ENCODE data around the gene INS. TPM values are rescaled to one million over a fixed set of nuclear protein-coding genes. Genes with fewer than 3 reads are reported as not detected.

INS gene
- total RNA-seq, 2 experiments from 2014 or later = not detected

DNA sequence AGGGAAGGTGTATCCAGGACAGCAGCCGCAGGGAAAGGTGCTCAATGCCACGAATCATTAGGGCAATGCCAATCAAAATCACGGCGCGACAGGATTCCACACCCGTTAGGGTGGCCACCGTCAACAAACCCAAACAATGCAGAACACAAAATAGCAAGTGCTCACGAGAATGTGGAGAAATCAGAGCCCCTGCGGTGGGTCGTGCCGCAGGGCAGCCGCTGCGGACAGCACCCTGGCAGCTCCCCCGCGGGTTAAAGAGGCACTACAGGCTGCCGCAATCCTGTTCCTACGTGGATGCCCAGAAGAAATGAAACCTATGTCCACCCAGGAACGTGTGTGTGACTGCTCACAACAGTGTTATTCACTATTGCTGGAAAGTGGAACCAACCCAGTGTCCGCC, 27.7 kb upstream of the INS start:
- DNase-seq (no peak), ATAC-seq (no peak)
- H3K27ac Mint-ChIP-seq = no peak overlapping the region
- peaks cover 9% of the 10 kb centered on the region for H3K27me3 Mint-ChIP-seq
- intact Hi-C loops (cut with DNase I, micrococcal nuclease) = no loop called here
- H3K36me3 Mint-ChIP-seq (ENCODE audit: low read depth) = no peaks in the 10 kb centered on the region
- H3K9me3 Mint-ChIP-seq (ENCODE audit: low read depth) = no peaks in the 10 kb centered on the region
- H3K4me3 Mint-ChIP-seq = no peak overlapping the region
- ChIA-PET CTCF (no interaction called here), POLR2A (no interaction called here)
- H3K4me1 Mint-ChIP-seq = no peaks in the 10 kb centered on the region

DNA sequence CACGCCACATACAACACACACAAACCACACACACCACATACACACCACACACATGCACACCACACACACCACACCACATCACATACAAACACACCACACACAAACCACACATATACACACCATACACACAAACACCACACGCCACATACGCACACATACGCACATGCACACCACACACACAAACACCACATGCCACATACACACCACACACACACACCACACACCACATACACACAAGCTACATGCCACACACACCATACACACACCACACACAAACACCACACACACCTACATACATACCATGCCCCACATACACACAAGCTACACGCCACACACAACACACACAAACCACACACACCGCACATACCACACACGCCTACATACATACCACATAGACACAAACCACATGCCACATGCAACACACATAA, 26.3 kb upstream of the INS start:
- POLR2A ChIA-PET = no interaction called here
- no peak overlapping the region for H3K27ac Mint-ChIP-seq

DNA sequence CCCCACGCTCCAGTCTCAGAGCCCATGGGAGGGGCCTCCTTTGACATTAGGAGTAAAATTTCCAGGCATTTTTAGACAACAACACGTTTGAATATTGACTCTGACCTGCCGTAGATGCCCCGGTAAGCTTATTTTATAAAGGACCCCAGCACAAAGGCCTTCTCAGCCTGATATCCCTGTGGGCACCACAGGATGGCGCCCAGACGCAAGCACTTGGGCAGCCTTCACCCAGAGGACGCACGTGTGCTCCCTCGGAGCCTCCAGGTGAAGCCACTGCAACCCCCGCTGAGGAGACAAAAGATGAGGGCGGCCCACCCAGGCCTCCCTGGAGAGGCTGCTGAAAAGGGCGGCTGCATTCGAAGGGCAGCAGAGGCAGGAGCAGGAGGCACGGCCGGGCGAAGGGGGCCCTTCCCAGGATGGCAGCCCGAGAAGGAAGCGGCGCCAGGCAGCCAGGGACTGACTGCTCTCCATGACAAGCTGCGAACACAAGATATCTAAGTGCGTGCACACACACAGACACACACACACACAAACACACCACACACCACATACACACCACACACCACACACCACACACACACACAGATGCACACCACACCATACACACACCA, 25.8 kb upstream of the INS start:
- Mint-ChIP-seq H3K9me3 (ENCODE audit: low read depth) (no peaks in the 10 kb centered on the region), H3K36me3 (ENCODE audit: low read depth) (no peaks in the 10 kb centered on the region), H3K27ac (no peak overlapping the region), H3K4me3 (no peak overlapping the region), H3K4me1 (no peaks in the 10 kb centered on the region), H3K27me3 (peaks cover 9% of the 10 kb centered on the region)
- peak; percentile 74 for DNase-seq
- ChIA-PET CTCF (interaction anchor here (0.6 to 3.0 kb wide), 7 partner anchors 15 to 344 kb away, joined by 3 to 19 read pairs (median 4); no protein-coding TSS in a partner anchor), POLR2A (interaction anchor here (0.5 kb wide), 1 partner anchor 37 kb away, joined by 4 read pairs; no protein-coding TSS in a partner anchor)
- ATAC-seq = peak; percentile 89
- intact Hi-C loops (cut with DNase I, micrococcal nuclease) = loop anchor here (1.0 to 2.0 kb wide), 3 partner anchors 116 to 234 kb away; partner anchors contain the start of gene TSPAN32 (in 1 of the 2)

More for the DNA sequence above, 26.3 kb upstream of the INS start:
- Mint-ChIP-seq H3K27me3 (peaks cover 9% of the 10 kb centered on the region), H3K4me3 (no peak overlapping the region), H3K36me3 (ENCODE audit: low read depth) (no peaks in the 10 kb centered on the region), H3K9me3 (ENCODE audit: low read depth) (no peaks in the 10 kb centered on the region), H3K4me1 (no peaks in the 10 kb centered on the region)
- DNase-seq = no peak
- intact Hi-C loops (cut with DNase I, micrococcal nuclease) = loop anchor here (2.0 kb wide), 2 partner anchors 116 to 234 kb away; partner anchors contain the start of gene TSPAN32 (in 1 of the 2)
- no peak for ATAC-seq
- CTCF ChIA-PET = interaction anchor here (0.5 to 3.0 kb wide), 4 partner anchors 196 to 293 kb away, joined by 3 to 19 read pairs (median 3); no protein-coding TSS in a partner anchor

DNA sequence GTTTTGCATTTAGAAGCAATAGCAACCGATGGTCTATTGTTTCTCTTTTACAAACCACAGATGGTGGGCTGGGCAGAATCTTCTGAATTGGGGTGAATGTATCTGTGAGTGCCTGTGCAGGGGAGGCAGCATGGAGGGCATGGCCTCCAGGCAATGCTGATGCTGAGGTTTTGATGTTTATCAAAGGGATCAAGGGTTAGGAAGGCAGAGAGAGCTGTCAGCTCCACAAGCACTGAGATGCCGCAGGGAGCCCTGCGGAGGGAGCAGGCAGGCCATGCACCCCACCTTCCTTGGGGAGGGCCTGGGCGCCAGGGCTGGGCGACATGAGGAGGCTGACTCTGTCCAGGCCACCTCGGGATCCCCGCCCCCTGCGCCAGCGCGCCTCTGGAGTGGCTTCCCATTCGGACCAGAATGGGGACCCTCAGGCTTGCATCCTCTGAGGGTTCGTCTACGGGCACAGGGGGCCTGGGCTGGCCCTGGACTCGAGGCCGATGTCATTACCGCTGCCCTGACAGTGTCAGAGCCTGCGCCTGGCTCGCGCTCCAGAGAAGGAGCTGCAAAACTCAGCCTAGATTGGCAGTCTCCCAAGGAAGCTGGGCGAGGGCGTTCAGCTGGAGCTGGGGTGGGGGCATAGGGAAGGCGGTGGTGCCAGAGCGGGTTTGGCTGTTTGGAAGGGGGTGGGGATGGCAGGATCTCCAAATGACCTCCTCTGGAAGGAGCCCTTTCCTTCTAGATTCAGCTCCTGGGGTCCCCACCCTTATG, 24.5 kb upstream of the INS start:
- ChIA-PET CTCF (interaction anchor here (1.2 to 3.0 kb wide), 3 partner anchors 16 to 235 kb away, joined by 3 to 19 read pairs (median 6); no protein-coding TSS in a partner anchor), POLR2A (no interaction called here)
- no peak for DNase-seq
- intact Hi-C loops (cut with DNase I, micrococcal nuclease) = loop anchor here (1.0 to 2.0 kb wide), 3 partner anchors 117 to 235 kb away; partner anchors contain the start of gene TSPAN32 (in 1 of the 2)
- ATAC-seq = no peak
- Mint-ChIP-seq H3K9me3 (ENCODE audit: low read depth) (no peaks in the 10 kb centered on the region), H3K4me3 (no peak overlapping the region), H3K27me3 (peaks cover 5% of the 10 kb centered on the region), H3K4me1 (no peaks in the 10 kb centered on the region), H3K27ac (no peak overlapping the region), H3K36me3 (ENCODE audit: low read depth) (no peaks in the 10 kb centered on the region)

DNA sequence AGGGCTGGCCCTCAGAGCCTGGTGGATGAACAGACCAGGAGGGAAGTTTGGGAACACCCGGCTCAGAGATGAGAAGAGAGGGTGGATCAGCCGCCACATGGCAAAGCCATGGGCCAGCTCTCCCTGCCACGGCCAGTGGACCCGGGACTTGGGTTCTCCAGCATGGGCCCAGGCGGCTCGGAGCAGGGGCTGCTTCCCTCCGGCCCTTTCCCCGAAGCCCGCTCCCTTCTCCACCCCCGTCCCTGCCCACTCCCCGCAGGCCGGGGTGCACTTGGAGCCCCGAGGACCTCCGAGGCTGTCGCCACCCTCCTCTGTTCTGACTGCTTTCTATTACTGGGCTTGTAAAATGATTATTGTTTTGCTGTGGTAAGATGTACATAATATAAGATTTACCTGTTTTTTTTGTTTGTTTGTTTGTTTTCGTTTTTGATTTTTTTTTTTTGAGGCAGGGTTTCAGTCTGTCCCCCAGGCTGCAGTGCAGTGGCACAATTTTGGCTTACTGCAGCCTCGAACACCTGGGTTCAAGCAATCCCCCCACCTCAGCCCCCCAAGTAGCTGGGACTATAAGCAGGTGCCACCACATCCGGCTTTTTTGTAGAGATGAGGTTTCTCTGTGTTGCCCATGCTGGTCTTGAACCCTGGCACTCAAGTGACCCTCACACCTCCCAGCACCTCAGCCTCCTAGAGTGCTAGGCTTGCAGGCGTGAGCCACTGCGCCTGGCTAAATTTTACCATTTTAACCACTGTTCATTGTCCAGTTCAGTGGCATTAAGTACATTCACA, 21.9 kb upstream of the INS start:
- POLR2A ChIA-PET = no interaction called here
- peaks cover 5% of the 10 kb centered on the region for H3K27me3 Mint-ChIP-seq

DNA sequence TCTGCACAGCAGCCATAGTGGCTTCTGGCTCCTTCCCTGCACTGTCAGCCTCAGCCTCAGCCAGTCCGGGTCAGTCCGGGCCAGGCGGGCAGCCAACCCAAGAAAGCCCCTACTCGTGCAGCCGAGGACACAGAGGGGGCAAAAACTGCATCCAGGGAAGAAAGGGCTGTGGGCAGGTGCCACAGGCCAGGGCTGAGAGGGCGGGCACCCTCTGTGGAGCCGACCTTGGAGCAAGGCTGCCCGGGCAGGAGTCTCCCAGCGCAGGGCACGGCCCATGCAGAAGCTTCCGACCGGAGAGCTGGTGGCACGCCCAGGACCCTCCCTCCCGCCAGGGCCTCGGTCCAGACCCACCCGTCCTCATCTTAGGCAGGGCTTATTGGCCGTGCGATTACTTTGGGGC, 21.1 kb upstream of the INS start:
- Mint-ChIP-seq H3K4me1 (no peaks in the 10 kb centered on the region), H3K27me3 (peaks cover 5% of the 10 kb centered on the region), H3K9me3 (ENCODE audit: low read depth) (no peaks in the 10 kb centered on the region), H3K4me3 (no peak overlapping the region), H3K36me3 (ENCODE audit: low read depth) (no peaks in the 10 kb centered on the region), H3K27ac (no peak overlapping the region)
- POLR2A ChIA-PET = no interaction called here
- ATAC-seq (no peak), DNase-seq (no peak)
- intact Hi-C loops (cut with DNase I, micrococcal nuclease) = no loop called here
- CTCF ChIA-PET = no interaction called here

More for the DNA sequence above, 21.9 kb upstream of the INS start:
- Mint-ChIP-seq H3K36me3 (ENCODE audit: low read depth) (no peaks in the 10 kb centered on the region), H3K4me3 (no peak overlapping the region), H3K4me1 (no peaks in the 10 kb centered on the region), H3K9me3 (ENCODE audit: low read depth) (no peaks in the 10 kb centered on the region), H3K27ac (no peak overlapping the region)
- CTCF ChIA-PET = no interaction called here
- intact Hi-C loops (cut with DNase I, micrococcal nuclease) = no loop called here
- DNase-seq (no peak), ATAC-seq (no peak)

DNA sequence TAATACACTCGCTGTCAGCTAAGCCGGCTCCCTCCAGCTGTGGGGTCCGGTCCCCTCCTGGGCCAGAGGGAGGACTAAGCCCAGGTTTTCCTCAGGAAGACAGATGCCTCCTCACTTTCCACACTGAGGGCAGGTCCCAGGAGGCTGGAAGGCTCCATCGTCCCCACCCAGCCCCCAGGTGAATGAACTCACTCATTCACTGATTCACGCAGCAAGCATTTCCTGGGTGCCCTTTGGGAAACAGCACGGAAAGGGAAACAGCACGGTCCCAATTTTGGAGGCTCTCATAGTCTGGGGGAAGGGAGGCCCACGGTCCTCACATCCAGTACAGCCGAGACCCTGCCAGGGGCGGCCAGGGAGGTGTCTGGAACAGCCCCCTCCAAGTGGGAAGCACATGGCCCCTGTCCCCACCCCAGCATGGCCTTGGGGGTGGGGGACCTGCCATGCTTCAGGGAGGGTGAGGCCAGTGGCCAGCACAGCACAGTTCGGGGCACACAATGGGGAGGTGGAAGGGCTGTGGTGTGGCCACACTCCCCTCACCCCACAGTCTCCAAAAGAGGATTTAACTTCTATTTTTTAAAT, 19.9 kb upstream of the INS start:
- peaks cover 2% of the 10 kb centered on the region for H3K27me3 Mint-ChIP-seq
- ATAC-seq = no peak
- H3K36me3 Mint-ChIP-seq (ENCODE audit: low read depth) = no peaks in the 10 kb centered on the region
- no peaks in the 10 kb centered on the region for H3K9me3 Mint-ChIP-seq (ENCODE audit: low read depth)
- POLR2A ChIA-PET = no interaction called here
- no peaks in the 10 kb centered on the region for H3K4me1 Mint-ChIP-seq
- H3K27ac Mint-ChIP-seq = no peak overlapping the region
- intact Hi-C loops (cut with DNase I, micrococcal nuclease) = no loop called here
- CTCF ChIA-PET = no interaction called here
- no peak for DNase-seq
- no peak overlapping the region for H3K4me3 Mint-ChIP-seq

DNA sequence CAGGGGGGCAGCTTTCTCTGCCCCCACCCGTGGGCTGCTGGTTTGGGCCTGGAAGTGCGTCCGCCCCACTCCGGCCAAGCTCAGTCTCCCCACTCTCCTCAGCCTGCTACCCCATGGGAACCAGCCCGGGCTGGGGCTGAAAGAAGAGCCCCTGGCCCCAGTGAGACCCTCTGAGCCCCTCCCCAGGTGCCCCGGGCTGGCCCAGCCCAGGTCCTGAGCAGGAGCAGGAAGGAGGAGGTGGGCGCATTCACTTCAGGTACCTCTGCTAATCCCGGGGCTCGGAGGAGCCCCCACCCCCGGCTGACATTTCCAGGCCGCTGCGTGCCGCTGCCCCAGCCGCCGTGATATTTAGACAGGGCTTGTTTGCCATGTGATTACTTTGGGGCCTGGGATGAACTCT, 19.3 kb upstream of the INS start:
- CTCF ChIA-PET = no interaction called here
- DNase-seq (no peak), ATAC-seq (no peak)
- intact Hi-C loops (cut with DNase I, micrococcal nuclease) = no loop called here
- Mint-ChIP-seq H3K9me3 (ENCODE audit: low read depth) (no peaks in the 10 kb centered on the region), H3K4me1 (no peaks in the 10 kb centered on the region), H3K4me3 (no peak overlapping the region), H3K27me3 (peaks cover 2% of the 10 kb centered on the region), H3K27ac (no peak overlapping the region), H3K36me3 (ENCODE audit: low read depth) (no peaks in the 10 kb centered on the region)
- POLR2A ChIA-PET = no interaction called here

DNA sequence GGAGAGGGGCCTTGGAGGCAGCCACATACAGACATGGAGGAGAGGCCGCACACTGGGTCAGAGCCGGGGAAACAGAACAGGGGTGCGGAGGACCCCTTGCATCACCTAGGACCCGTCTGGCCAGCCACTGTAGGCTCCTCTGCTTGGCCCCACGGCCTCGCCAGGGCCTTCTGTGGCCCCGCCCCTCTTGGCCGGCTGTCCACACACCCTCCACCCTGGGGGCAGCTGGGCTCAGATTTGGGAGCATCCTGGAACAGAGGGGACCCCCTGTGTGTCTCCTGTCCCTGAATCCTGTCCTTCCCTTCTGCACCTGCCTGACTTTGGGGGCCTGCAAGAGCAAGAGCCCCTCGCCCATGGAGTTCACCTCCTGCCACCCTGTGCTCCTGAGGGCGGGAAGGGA, 18.5 kb upstream of the INS start:
- Mint-ChIP-seq H3K4me1 (no peaks in the 10 kb centered on the region), H3K4me3 (no peak overlapping the region), H3K27ac (no peak overlapping the region), H3K27me3 (no peaks in the 10 kb centered on the region), H3K9me3 (ENCODE audit: low read depth) (no peaks in the 10 kb centered on the region), H3K36me3 (ENCODE audit: low read depth) (no peaks in the 10 kb centered on the region)
- intact Hi-C loops (cut with DNase I, micrococcal nuclease) = no loop called here
- ATAC-seq (no peak), DNase-seq (no peak)
- POLR2A ChIA-PET = no interaction called here
- CTCF ChIA-PET = no interaction called here

DNA sequence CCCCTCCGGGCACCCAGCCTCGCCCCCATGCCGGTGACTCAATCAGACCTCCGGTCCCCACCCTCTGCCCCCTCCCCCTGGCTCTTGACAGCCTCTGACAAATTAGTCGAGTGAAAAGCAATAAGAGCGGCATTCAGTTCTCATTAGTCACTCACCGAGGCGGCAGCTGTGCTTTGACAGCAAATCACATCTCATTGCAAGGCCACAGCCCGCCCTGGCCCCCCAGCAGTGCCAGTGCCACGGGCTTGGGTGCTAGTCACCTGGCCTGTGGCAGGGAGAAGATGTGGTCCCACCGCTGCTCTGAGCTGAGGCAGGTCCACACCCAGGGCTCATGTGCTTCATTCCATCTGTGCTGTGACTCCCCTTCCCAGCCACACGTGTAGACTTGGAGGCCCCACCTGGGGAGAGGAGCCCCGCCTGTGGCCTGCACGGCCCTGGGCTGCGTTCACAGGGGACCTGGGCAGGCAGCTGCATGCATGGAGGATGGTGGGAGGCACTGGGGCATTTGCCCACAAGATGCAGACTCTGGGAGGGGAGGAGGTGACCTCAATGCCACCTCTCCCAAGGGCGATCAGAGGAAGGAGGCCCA, 18.0 kb upstream of the INS start:
- no peaks in the 10 kb centered on the region for H3K9me3 Mint-ChIP-seq (ENCODE audit: low read depth)
- no peak overlapping the region for H3K4me3 Mint-ChIP-seq
- intact Hi-C loops (cut with DNase I, micrococcal nuclease) = no loop called here
- H3K36me3 Mint-ChIP-seq (ENCODE audit: low read depth) = no peaks in the 10 kb centered on the region
- POLR2A ChIA-PET = no interaction called here
- CTCF ChIA-PET = interaction anchor here (0.6 kb wide), 1 partner anchor 762 kb away, joined by 3 read pairs; no protein-coding TSS in a partner anchor
- no peaks in the 10 kb centered on the region for H3K4me1 Mint-ChIP-seq
- H3K27me3 Mint-ChIP-seq = no peaks in the 10 kb centered on the region
- ATAC-seq (no peak), DNase-seq (no peak)
- no peak overlapping the region for H3K27ac Mint-ChIP-seq

All from activated CD4-positive, alpha-beta T cell treated with anti-CD3 and anti-CD28 coated beads for 36 hours (primary cell).